BJ (cell line): ENCODE data around the gene CSRP3. TPM values are rescaled to one million over a fixed set of nuclear protein-coding genes. Genes with fewer than 3 reads are reported as not detected.

ENCODE experiments used
- CTCF ChIA-PET: fragments of 350-600 bp; formaldehyde crosslinking; extraction: SDS; loops from one replicate; lab custom pipeline; 2021; ENCODE audit warnings: antibody characterized with exemption, inconsistent platforms; lab: Yijun Ruan, JAX
- POLR2A ChIA-PET: fragments of 300-600 bp; sonication (Branson Sonifier 250); formaldehyde crosslinking; extraction: SDS; loops from one replicate; lab custom pipeline; 2021; ENCODE audit warnings: antibody characterized with exemption; lab: Charles Lee
- DNase-seq: peaks from one replicate; pipeline ENCODE4 v3.0.0-alpha.2; 2011; ENCODE audit warnings: low read depth
- H3K27me3 ChIP-seq: 2 replicates; pipeline ENCODE4 v1.6.0; 2011; ENCODE audit warnings: low read length; ENCODE audit not compliant: control insufficient read depth, insufficient read depth
- H3K36me3 ChIP-seq: 2 replicates; pipeline ENCODE4 v1.5.1; 2011; ENCODE audit warnings: low read length; ENCODE audit not compliant: control insufficient read depth, insufficient read depth
- H3K4me3 ChIP-seq: 2 replicates; pipeline ENCODE4 v1.5.1; 2011; ENCODE audit warnings: low read depth, mild to moderate bottlenecking, control low read depth, low read length
- CTCF ChIP-seq: IDR thresholded peaks from 2 replicates; pipeline ENCODE4 v1.5.1; 2011; ENCODE audit warnings: low read depth, mild to moderate bottlenecking, control low read depth, inconsistent platforms, low read length, moderate library complexity; ENCODE audit not compliant: insufficient read depth
- polyA plus RNA-seq: library from polyadenylated mRNA; depleted of rRNA; stranded (reverse); fragments of >200 nt; gene quantifications from 2 replicates; pipeline ENCODE4 v1.2.3, GENCODE V29; 2011

The CSRP3 gene
- polyA plus RNA-seq, 1 experiment: not detected

DNA sequence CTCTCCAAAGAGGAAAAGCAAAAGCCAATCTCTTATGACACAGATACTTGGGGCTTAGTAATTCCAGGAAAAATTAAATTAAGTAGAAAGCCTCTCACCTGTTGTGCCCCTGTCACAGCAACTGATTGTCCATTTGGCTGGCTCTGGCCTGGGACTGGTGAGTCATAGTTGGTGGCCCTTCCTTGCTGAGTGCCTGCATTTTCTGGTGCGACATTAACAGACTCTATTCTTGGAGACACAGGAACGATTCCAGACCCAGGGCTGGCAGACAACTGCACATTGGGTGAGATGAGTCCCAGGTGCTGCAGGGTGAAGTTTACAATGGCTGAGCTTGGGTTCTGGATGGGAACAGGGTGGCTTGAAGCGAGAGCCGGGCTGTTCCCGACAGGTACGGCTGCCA lies 23.3 kb upstream of the CSRP3 start:
- H3K4me3 ChIP-seq: no peak overlapping the region
- DNase-seq: no peak
- H3K27me3 ChIP-seq: no peaks in the 10 kb centered on the region
- ChIA-PET CTCF (interaction anchor here (0.7 kb wide), 1 partner anchor 34 kb away, joined by 3 read pairs; no protein-coding TSS in a partner anchor), POLR2A (no interaction called here)
- TF ChIP-seq CTCF: no peak
- no peaks in the 10 kb centered on the region for H3K36me3 ChIP-seq

DNA sequence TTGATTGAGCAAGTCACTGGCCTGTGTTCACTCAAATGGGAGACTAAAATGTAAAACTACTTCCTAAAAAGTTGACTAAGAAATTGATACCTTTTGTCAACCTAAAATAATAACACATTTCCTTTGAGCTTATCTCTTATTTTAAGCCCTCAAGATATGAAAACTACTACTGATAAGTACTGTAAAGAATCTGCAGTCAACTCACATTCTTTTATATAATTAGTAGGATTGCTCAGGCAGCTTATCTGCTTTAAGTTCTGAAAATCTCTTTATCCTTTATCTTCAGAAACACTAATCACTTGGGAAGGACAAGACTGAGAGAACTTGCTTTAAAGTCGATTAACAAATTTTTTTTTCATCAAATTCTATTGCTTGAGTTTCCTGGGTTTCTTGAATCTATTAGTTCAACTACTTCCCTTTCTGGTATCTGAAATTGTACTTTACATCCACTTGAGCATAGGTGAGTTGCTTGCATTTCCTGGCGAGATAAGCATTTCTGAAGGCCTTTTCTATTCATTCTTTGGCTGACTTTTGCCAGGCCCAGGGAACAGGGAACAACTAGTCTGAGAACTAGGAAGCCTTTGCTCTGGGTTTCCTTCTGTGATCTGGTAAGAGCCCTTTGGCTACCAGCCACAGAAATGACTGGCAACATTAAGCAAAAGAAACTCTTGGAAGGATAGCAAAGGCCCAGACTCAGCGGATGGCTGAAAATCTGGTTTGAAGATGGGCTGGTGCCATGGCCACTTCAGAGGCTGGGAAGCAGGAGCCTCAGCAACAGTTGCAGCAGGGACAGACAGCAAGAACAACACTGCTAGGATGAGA lies 19.3 kb upstream of the CSRP3 start:
- no peak for TF ChIP-seq CTCF
- ChIA-PET CTCF (no interaction called here), POLR2A (no interaction called here)
- Histone ChIP-seq H3K27me3 (no peaks in the 10 kb centered on the region; the same call in 1 of the 2 replicates), H3K4me3 (no peak overlapping the region), H3K36me3 (no peaks in the 10 kb centered on the region)
- DNase-seq: no peak

- Histone ChIP-seq H3K36me3 (no peaks in the 10 kb centered on the region), H3K27me3 (peaks cover 4% of the 10 kb centered on the region), H3K4me3 (no peak overlapping the region)
- CTCF ChIA-PET: interaction anchor here (0.8 kb wide), 1 partner anchor 13 kb away, joined by 4 read pairs; no protein-coding TSS in a partner anchor
- no peak for TF ChIP-seq CTCF
- no peak for DNase-seq
- POLR2A ChIA-PET: no interaction called here
These were observed 17.1 kb upstream of the CSRP3 start for GRCh38 chr11:19218786-19219460.

- H3K27me3 ChIP-seq: peaks cover 5% of the 10 kb centered on the region
- H3K4me3 ChIP-seq: no peak overlapping the region
- no peak for TF ChIP-seq CTCF
- H3K36me3 ChIP-seq: no peaks in the 10 kb centered on the region
- DNase-seq: no peak
- ChIA-PET CTCF (interaction anchor here (1.0 kb wide), 1 partner anchor 26 kb away, joined by 3 read pairs; no protein-coding TSS in a partner anchor), POLR2A (no interaction called here)
These were observed 16.4 kb upstream of the CSRP3 start for GRCh38 chr11:19218216-19218615.

DNA sequence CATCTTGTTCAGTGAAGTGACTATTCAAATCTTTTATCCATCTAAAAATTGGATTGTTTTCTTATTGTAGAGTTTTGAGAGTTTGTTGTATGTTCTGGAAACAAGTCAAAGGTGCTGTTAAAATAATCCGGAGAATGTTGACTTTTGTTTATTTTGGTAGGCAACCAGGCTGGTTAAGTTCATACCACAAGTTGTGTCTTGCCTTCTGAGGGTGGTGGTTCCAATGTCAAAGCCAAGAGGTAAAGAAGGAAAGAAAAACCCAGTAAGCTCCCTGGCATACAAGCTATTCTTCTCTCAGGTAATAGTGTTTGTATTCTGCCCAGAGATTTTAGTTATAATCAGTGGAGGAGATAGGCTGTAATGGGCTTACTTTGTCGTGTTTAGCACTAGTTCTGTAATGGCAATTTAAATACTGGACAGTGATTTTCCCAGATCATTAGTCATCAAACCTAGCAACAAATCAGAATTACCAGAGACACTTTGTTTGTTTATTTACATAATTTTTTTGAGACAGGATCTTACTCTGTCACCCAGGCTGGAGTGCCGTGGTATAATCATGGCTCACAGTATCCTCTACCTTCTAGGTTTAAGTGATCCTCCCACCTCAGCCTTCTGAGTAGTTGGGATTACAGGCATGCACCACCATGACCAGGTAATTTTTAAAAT lies 15.1 kb upstream of the CSRP3 start:
- Histone ChIP-seq H3K27me3 (peaks cover 5% of the 10 kb centered on the region), H3K4me3 (no peak overlapping the region), H3K36me3 (no peaks in the 10 kb centered on the region)
- no peak for DNase-seq
- ChIA-PET POLR2A (no interaction called here), CTCF (no interaction called here)
- TF ChIP-seq CTCF: no peak
